RPMI8226 (cell line): Measurements from ENCODE around the gene PPFIA2.

Experiments
- DNase-seq: peaks from one replicate; pipeline ENCODE4 v3.0.0-alpha.2; 2015

Gene PPFIA2

DNA sequence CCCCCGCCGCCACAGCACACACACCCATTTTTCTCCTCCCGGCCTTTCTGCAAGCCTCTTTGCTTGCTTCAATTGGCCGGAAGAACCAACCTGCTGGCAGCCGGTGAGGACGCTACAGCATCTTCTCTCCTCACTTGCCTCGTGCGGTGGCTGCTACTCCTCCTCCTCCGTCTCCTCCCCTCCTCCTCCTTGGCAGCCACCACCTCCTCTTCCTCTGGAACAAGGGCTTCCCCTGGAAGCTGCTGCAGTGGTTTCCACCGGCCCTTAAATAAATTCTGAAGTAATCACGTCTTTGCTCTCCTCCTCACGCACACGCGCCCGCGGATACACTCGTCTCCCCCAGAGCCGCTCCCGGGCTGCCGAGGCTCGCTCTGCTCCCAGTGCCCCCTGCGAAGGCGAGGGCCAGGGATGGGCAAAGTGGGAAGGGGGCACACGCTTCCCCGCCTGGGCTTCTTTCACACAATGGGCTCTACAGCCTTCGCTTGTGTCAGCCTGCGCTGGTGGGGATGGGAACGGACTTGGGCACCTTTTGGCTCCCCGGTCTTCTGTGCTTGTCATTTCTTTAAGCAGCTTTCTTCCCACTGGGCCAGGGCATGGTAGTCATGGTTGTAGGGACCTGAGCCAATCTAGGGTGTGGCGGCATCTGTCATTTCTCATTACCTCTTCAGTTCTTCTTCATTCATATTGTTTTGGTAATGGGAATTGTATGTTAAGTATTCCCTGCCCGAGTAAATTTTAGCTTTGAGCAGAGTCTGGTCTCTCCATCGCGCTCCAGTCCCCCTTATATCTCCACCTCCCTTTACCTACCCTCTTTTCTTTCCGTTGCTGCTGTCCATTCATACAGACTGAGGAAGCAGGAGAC is at the start of gene PPFIA2:
Gene PPFIA2, minus strand, starts transcription at position 161 of the 862 bp plus-strand sequence.
- DNase-seq, result peak; percentile 16

DNA sequence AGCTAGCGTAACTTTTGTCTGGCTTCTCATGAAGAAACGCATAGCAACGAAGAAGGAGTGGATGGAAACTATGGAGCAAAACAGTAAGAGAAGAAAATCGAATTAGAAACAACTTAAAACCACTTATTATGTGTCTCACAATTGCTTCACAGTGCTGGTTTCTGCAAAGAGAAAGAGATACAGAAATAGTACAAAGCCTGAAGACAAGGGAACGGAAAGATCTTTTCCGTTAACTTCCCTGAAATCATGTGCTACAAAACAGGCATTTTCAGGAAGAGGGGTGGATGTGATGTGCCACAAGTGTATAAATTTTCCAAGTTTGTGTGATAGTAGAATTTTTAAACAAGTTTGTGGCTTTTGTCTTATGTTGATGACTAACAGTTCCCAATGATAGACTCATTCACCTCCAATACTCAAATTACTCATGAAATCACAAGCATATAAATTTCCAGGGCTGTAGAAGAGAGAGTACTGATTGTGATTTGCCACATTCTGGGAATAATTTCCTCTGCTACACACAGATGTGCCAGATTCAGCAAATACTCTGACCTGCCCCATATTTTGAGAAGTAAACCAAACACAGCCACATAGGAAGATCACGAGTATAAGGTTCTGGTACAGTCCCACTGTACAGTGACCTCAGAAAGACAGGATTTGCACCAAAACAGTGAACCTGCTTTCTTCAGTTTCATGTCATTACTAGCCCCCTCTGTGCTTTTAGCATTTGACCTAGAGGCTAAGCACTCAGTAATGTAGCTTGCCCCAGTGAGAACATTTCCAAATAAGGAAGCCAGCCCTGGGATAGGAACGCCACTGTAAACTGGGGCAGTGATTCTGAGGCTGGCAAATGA is 41.4 kb upstream of the PPFIA2 start:
- no peak for DNase-seq

DNA sequence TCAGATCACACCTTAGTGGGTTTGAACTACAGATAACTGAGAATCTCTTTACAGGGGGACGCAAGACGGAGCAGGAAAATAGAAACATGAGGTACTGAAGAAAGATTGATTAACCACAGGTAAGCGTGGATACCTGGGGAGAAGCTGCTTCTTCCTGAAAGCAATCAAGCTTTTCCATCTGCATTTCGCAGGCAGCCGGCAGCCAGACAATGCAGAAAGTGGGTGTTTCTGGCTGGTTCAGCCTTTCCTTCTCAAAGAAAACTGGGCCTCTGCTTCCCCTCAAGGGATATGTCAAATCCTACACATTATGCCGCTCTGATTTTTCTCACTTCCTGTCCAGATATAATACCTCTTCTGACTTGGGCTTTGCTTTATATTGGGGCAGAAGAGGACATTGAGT is 39.1 kb upstream of the PPFIA2 start:
- no peak for DNase-seq

- DNase-seq, result peak; percentile 22
These were observed 38.0 kb upstream of the PPFIA2 start for GRCh38 chr12:81797100-81797499.

DNA sequence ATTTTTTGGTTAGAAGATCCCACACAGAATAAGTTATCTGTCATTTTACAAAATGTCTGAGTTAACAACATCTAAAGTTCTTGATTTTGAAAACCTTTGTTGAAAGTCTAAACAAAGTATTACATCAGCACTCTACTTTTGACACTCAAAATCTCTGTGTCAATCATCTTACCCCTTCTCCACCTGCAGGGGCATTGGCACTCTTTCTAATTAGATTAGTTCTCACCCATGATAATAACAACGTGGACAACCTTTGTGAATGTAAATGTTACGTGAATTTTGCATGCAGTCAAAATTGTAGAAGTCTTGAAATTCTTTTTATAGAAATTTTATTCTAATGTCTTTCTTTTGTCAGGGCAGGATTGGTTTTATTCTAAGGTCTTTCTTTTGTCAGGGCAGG is 33.5 kb upstream of the PPFIA2 start:
- no peak for DNase-seq

DNA sequence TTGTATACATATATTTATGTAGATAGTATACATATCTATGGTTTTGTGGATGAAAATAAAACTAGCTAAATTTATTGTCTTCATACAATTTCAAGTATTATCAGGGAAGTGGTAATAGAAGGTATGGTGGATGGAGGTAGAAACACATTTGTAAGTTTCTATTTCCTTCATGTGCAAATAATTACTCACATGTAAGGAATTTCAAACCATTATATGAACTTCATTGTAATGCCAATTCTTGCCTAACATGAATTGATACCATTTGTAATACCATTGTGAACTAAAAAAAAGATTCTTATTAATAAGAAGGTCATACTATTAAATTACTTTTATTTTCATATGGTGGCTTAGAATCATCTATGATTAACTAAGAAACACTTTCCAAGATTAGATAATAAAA is 20.1 kb upstream of the PPFIA2 start:
- DNase-seq, result no peak

- DNase-seq, result no peak
These were observed 19.6 kb upstream of the PPFIA2 start for GRCh38 chr12:81778719-81779118.

DNA sequence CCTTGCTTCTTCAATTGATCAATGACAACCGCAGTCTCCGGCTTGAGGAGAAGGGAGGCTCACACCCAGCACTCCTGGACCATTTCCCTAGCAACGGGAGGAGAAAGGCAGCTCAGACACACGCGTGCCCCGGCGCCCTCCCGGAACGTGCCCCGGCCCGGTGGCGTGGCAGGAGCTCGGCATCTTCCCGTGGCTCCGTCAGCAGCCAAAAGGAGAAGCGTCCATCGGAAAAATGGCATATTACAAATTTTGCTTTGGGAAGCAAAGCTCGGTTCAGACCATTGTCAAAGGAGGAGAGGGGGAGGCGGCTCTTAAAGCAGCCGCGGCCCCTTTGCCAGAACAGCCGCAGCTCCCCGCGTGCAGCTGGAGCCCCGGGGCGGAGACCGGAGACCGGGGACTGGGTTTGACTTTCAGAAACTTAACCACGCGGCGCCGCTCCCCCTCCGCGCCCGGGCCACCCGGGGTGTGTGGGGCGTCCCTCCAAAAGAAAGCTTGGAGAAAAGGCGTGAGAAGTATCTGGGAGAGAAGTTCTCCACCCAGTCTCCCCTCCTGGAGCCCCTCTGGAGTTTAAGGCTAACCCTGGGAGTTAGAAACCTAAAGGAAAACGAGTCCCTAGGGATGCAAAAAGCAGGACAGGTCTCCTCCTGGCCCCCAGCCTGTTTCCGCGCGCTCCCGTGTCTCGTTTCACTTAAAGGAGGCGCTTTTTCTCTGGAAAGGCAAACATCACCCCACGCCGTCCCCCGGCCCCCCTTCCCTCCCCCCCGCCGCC is 545 bp downstream of the PPFIA2 start:
- no peak for DNase-seq

GRCh38 chr12:81757731-81758365 is 1.3 kb downstream of the PPFIA2 start:
- DNase-seq, result no peak

DNA sequence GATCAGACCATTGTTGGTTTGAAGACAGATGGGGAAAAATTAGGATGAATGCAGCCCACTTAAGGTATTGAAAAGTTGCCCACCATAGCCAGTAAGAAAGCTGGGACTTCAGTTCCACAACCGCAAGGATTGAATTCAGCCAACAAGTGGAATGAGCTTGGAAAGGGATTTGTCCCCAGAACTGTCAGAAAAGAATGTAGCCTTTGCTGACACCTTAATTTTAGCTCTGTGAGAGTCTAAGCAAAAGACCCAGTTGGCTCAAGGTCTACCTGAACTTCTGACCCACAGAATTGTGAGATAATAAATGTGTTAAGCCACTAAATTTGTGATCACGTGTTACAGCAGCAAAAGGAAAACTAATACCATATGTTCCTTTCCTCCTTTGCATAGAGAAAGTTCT is 29.4 kb downstream of the PPFIA2 start:
- no peak for DNase-seq

- DNase-seq, result no peak
These were observed 31.8 kb downstream of the PPFIA2 start for GRCh38 chr12:81727391-81727790.

DNA sequence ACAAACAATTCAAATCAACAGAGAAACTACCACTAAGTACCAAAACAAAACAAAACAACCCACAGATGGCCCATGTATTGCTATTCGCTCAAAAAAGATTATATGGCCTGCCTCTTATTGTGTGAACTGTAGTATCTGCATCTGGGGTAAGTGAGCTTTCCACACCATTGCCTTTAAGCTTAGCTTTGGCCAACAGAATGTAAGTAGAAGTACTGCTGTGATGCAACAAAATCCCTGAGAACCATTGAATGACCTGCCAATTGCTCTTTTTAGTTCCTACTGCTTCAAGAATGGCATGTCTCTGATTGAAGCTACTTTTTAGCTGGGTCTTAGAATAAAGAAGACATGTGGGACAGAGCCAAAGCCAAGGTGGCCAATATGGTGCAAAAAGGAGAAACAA is 32.5 kb downstream of the PPFIA2 start:
- DNase-seq, result no peak

DNA sequence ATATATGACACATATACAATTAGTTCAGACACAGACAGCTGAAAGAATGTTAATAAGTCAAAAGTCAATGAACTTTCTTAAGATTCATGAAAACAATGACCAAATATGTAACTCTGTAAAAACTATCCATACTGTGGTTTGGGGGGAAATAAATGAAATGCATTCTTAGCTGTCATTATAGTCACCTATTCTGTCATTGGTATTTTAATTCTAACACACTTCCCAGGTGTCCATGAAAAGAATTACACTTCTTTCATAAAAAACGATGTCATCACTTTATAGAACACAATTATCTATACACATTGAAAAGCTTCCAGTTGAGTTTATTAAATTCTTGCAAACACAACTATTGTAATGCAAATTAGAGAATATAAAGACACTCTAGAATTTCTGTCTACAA is 35.8 kb downstream of the PPFIA2 start:
- no peak for DNase-seq

- no peak for DNase-seq
These were observed 37.1 kb downstream of the PPFIA2 start for GRCh38 chr12:81722004-81722403.

DNA sequence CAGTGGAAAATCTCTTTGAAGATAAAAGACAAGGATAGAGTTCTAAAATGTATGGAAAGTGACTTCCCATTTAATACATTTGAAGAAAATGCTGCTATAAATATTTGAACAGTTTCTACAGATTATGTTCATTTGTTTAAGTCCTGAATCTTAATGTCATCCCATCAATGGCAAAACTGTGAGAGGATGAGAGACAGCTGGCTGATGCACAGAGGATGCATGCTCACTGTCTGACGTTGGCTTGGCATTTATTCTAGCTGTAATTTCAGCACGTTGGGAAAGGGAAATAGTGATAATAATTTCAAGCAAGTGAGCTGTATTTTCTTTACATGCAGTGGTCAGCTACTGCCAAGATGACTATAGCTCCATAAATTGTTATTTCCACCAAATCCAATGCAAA is 40.5 kb downstream of the PPFIA2 start:
- no peak for DNase-seq

- no peak for DNase-seq
These were observed 46.6 kb downstream of the PPFIA2 start for GRCh38 chr12:81712536-81712935.

DNA sequence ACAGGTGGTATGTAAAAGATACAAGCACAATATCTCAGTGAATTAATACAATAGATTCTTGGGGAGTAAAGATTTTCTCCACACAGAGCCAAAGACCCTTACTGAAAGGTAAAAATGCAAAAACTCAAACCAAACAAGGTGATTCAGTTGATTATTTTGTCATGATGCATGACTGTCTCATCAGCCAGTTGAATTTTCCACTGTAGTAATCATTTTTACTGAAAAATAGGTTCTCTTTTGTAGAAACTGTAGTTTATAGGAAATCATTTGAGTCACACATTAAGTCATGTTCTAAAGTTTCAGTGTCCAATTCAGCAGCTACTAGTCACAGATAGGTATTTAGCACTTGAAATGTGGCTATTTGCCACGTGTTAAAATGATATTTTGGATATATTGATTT is 53.6 kb downstream of the PPFIA2 start:
- no peak for DNase-seq

- no peak for DNase-seq
These were observed 59.6 kb downstream of the PPFIA2 start for GRCh38 chr12:81699551-81699950.

- DNase-seq, result peak; percentile 2
These were observed 67.1 kb downstream of the PPFIA2 start for GRCh38 chr12:81692008-81692407.

DNA sequence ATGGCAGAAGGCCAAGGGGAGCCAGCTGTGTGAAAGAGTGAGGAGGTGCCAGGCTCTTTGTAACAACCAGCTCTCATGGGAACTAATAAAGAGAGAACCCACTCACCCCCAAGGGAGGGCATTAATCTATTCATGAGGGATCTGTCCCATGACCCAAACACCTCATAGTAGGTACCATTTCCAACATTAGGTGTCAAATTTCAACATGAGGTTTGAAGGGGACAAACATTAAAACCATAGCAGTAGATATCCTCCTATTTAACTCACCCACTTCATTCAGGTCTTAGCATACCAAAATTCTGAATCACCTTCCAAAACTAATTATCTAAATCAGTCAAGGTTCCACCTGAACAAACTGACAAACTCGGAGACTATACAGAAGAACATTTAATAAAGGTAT is 75.3 kb downstream of the PPFIA2 start:
- DNase-seq, result no peak

GRCh38 chr12:81679614-81680013 is 79.5 kb downstream of the PPFIA2 start:
- no peak for DNase-seq

DNA sequence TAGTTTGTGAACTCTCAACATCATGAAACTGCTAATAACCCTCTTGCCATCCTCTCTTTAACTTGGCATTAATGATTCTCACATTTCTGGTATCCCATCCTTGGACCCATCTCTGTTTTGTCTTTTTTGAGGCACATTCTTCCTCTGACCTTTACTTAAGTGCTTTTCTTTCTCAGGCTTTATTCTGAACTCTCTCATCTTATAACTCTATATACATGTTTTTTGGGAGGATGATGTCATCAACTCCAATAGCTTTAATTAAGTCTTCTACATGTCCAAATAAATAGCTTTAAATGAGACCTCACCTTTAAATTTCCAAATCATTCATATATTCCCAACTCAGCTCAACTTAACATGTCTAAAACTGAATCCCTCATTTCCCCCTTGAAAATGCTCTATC is 88.4 kb downstream of the PPFIA2 start:
- no peak for DNase-seq

DNA sequence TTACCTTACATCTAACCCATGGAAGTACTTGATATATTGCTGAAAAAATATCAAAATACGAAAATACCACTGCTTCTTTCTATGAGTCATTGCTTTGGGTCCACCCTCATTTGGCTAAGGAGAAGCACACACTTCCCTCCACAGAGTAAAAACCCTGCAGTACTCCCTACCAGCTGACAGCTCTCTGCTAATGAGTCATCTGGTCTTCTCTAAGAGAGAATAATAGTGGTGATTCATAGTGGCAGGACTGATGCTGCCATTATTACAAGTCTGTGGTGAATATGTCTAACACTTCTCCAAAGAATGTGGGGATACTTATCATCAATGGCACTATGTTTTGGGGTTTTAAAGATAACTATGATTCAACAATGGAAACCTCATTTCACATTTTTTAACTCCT is 90.7 kb downstream of the PPFIA2 start:
- no peak for DNase-seq
